Naive thymus-derived CD4-positive, alpha-beta T cell (primary cell): ENCODE measurements around the gene CNNM1. TPM values are rescaled to one million over a fixed set of nuclear protein-coding genes. Genes with fewer than 3 reads are reported as not detected.

Source experiments
- ATAC-seq: fragments of 150-1000 bp; cut with Tn5 transposase; 2 replicates; pipeline ENCODE4 v1.10.0; 2021; ENCODE audit warnings: mild to moderate bottlenecking, moderate library complexity
- CTCF ChIA-PET: fragments of 350-600 bp; sonication (Branson Sonifier 250); formaldehyde crosslinking; loops from one replicate; lab custom pipeline; 2021; ENCODE audit warnings: antibody characterized with exemption; lab: Charles Lee
- POLR2A ChIA-PET: fragments of 350-600 bp; sonication (Branson Sonifier 250); formaldehyde crosslinking; loops from one replicate; lab custom pipeline; 2021; ENCODE audit warnings: antibody characterized with exemption, inconsistent platforms; lab: Charles Lee
- DNase-seq, 9 donors: peaks; one replicate each; pipeline versions ENCODE4 v3.0.0 to v3.0.0-alpha.2; 2020 to 2022; ENCODE audit warnings: mixed read lengths in 1 of 9
- H3K27ac ChIP-seq: one replicate; pipeline ENCODE4 v1.7.0; 2013; ENCODE audit warnings: mild to moderate bottlenecking, low read depth, low read length, moderate library complexity
- H3K27me3 ChIP-seq, 2 donors: one replicate each; pipeline ENCODE4 v1.7.0; 2013; ENCODE audit warnings: low read length in 2 of 2, mild to moderate bottlenecking in 2 of 2, moderate library complexity in 2 of 2; ENCODE audit not compliant: control insufficient read depth in 2 of 2, insufficient read depth in 2 of 2
- H3K36me3 ChIP-seq, 3 experiments: 1 replicate in 2 of 3; 2 replicates in 1 of 3; pipeline ENCODE4 v1.7.0; 2013; ENCODE audit warnings: low read length in 3 of 3, mild to moderate bottlenecking in 3 of 3, moderate library complexity in 1 of 3; ENCODE audit not compliant: insufficient read depth in 3 of 3, control insufficient read depth in 2 of 3
- H3K4me1 ChIP-seq, 2 donors: one replicate each; pipeline ENCODE4 v1.7.0; 2013; ENCODE audit warnings: low read length in 2 of 2, mild to moderate bottlenecking in 2 of 2, moderate library complexity in 1 of 2; ENCODE audit not compliant: control insufficient read depth in 2 of 2, insufficient read depth in 2 of 2
- H3K4me3 ChIP-seq: 2 replicates; pipeline ENCODE4 v1.7.0; 2013; ENCODE audit warnings: mild to moderate bottlenecking, low read length
- H3K9me3 ChIP-seq, 3 experiments: 1 replicate in 2 of 3; 2 replicates in 1 of 3; pipeline ENCODE4 v1.7.0; 2013; ENCODE audit warnings: low read length in 3 of 3; ENCODE audit not compliant: control insufficient read depth in 2 of 3
- H3K27ac Mint-ChIP-seq, 9 donors: one replicate each; pipeline ENCODE4 v1.8.0; 2020 to 2022; ENCODE audit warnings: mixed read lengths in 9 of 9, mild to moderate bottlenecking in 8 of 9, moderate library complexity in 5 of 9, inconsistent platforms in 2 of 9
- H3K27me3 Mint-ChIP-seq, 5 donors: one replicate each; pipeline ENCODE4 v1.8.0; 2021 to 2022; ENCODE audit warnings: mixed read lengths in 5 of 5, mild to moderate bottlenecking in 1 of 5
- H3K36me3 Mint-ChIP-seq, 5 donors: one replicate each; pipeline ENCODE4 v1.8.0; 2020 to 2022; ENCODE audit warnings: mixed read lengths in 5 of 5, mild to moderate bottlenecking in 3 of 5, inconsistent platforms in 1 of 5
- H3K4me1 Mint-ChIP-seq, 7 donors: one replicate each; pipeline ENCODE4 v1.8.0; 2020 to 2022; ENCODE audit warnings: mixed read lengths in 7 of 7, mild to moderate bottlenecking in 3 of 7, inconsistent platforms in 1 of 7
- H3K4me3 Mint-ChIP-seq, 10 donors: one replicate each; pipeline ENCODE4 v1.8.0; 2020 to 2022; ENCODE audit warnings: mild to moderate bottlenecking in 10 of 10, mixed read lengths in 10 of 10, moderate library complexity in 6 of 10, inconsistent platforms in 2 of 10
- H3K9me3 Mint-ChIP-seq, 11 donors: one replicate each; pipeline ENCODE4 v1.8.0; 2020 to 2022; ENCODE audit warnings: mixed read lengths in 11 of 11, mild to moderate bottlenecking in 4 of 11, inconsistent platforms in 1 of 11, moderate library complexity in 1 of 11
- intact Hi-C, 2 donors: fragments of 100-400 bp; cut with micrococcal nuclease; formaldehyde crosslinking; loops; one replicate each; pipeline ENCODE4 v1.15.1; 2023
- polyA plus RNA-seq, 2 donors: library from polyadenylated mRNA; unstranded; fragments of 300-500 nt; fragmentation: Illumina TruSeq; gene quantifications; one replicate each; pipeline ENCODE4 v1.2.3, GENCODE V29; 2021
- total RNA-seq, 6 experiments: library from RNA in 5 of 6; stranded (reverse) in 5 of 6; gene quantifications; 1 replicate in 5 of 6; 2 replicates in 1 of 6; pipeline ENCODE4 v1.2.3 and lab custom pipeline; 2021 to 2026

CNNM1 gene
- total RNA-seq (1 to 10 TPM in 1 of 5 experiments, under 1 TPM in 4; 0.24 to 1.9 (median 0.57) TPM), polyA plus RNA-seq (under 1 TPM; 0.12 to 0.30 TPM), total RNA-seq (lab: John Stamatoyannopoulos, UW) (0.67 reads per million)

GRCh38 chr10:99329304-99329553 lies at the start of gene CNNM1:
CNNM1 (plus strand) TSS chr10:99329356; CDS start chr10:99329388, 32 bp downstream.
- ChIA-PET CTCF (no interaction called here), POLR2A (no interaction called here)
- H3K27me3 ChIP-seq, result peaks cover 0 to 6% of the 10 kb centered on the region in 2 donors
- DNase-seq (peak in 4 of 9 donors; percentile 8 to 35 (median 12)), ATAC-seq (no peak)
- H3K9me3 ChIP-seq, result no peaks in the 10 kb centered on the region
- H3K4me1 Mint-ChIP-seq, result peaks cover 0 to 26% (median 15%) of the 10 kb centered on the region in 7 donors
- peak within 1 kb of the TSS in 1 of 9 donors; percentile 12 for H3K27ac Mint-ChIP-seq
- H3K9me3 Mint-ChIP-seq, result peaks cover 0 to 9% (median 0%) of the 10 kb centered on the region in 11 donors
- peak within 1 kb of the TSS; percentile 39 to 80 (median 70) for H3K4me3 Mint-ChIP-seq
- H3K4me3 ChIP-seq, result peak within 1 kb of the TSS; percentile 41
- H3K36me3 ChIP-seq, result no peaks in the 10 kb centered on the region
- no peak within 1 kb of the TSS for H3K27ac ChIP-seq
- no peaks in the 10 kb centered on the region for H3K4me1 ChIP-seq
- peaks cover 26 to 47% (median 45%) of the 10 kb centered on the region in 5 donors for H3K27me3 Mint-ChIP-seq
- intact Hi-C loops, result no loop called here
- H3K36me3 Mint-ChIP-seq, result peaks cover 0 to 6% (median 2%) of the 10 kb centered on the region in 5 donors

GRCh38 chr10:99279626-99280111 lies 49.5 kb upstream of the CNNM1 start:
- intact Hi-C loops, result no loop called here
- Histone ChIP-seq H3K9me3 (no peaks in the 10 kb centered on the region), H3K27me3 (peaks cover 0 to 4% of the 10 kb centered on the region in 2 donors), H3K4me3 (no peak overlapping the region), H3K27ac (no peak overlapping the region), H3K36me3 (no peaks in the 10 kb centered on the region), H3K4me1 (no peaks in the 10 kb centered on the region)
- no peaks in the 10 kb centered on the region for H3K4me1 Mint-ChIP-seq
- ChIA-PET CTCF (no interaction called here), POLR2A (no interaction called here)
- H3K9me3 Mint-ChIP-seq, result peaks cover 0 to 21% (median 11%) of the 10 kb centered on the region in 11 donors
- H3K27me3 Mint-ChIP-seq, result peaks cover 13 to 36% (median 27%) of the 10 kb centered on the region in 5 donors
- DNase-seq (no peak), ATAC-seq (no peak)
- no peak overlapping the region for H3K4me3 Mint-ChIP-seq
- H3K36me3 Mint-ChIP-seq, result no peaks in the 10 kb centered on the region
- H3K27ac Mint-ChIP-seq, result no peak overlapping the region

GRCh38 chr10:99280472-99280871 lies 48.7 kb upstream of the CNNM1 start:
- no peak for ATAC-seq
- H3K27ac Mint-ChIP-seq, result no peak overlapping the region
- H3K27ac ChIP-seq, result no peak overlapping the region
- no peaks in the 10 kb centered on the region for H3K4me1 Mint-ChIP-seq
- H3K36me3 Mint-ChIP-seq, result no peaks in the 10 kb centered on the region
- CTCF ChIA-PET, result no interaction called here
- H3K9me3 ChIP-seq, result no peaks in the 10 kb centered on the region
- intact Hi-C loops, result no loop called here
- peaks cover 0 to 4% of the 10 kb centered on the region in 2 donors for H3K27me3 ChIP-seq
- POLR2A ChIA-PET, result no interaction called here
- no peak overlapping the region for H3K4me3 Mint-ChIP-seq
- H3K4me1 ChIP-seq, result no peaks in the 10 kb centered on the region
- DNase-seq, result no peak
- H3K36me3 ChIP-seq, result no peaks in the 10 kb centered on the region
- H3K9me3 Mint-ChIP-seq, result peaks cover 0 to 21% (median 11%) of the 10 kb centered on the region in 11 donors
- H3K4me3 ChIP-seq, result no peak overlapping the region
- peaks cover 13 to 34% (median 26%) of the 10 kb centered on the region in 5 donors for H3K27me3 Mint-ChIP-seq

- no peaks in the 10 kb centered on the region for H3K36me3 Mint-ChIP-seq
- intact Hi-C loops, result no loop called here
These were observed 43.3 kb upstream of the CNNM1 start for GRCh38 chr10:99285881-99286280.

GRCh38 chr10:99290306-99290705 lies 38.9 kb upstream of the CNNM1 start:
- H3K9me3 ChIP-seq, result no peaks in the 10 kb centered on the region
- no peaks in the 10 kb centered on the region for H3K4me1 Mint-ChIP-seq
- no peaks in the 10 kb centered on the region for H3K27me3 ChIP-seq
- H3K4me3 ChIP-seq, result no peak overlapping the region
- DNase-seq (no peak), ATAC-seq (no peak)
- ChIA-PET CTCF (no interaction called here), POLR2A (no interaction called here)
- no peaks in the 10 kb centered on the region for H3K36me3 ChIP-seq
- H3K9me3 Mint-ChIP-seq, result peaks cover 0 to 1% (median 0%) of the 10 kb centered on the region in 11 donors
- intact Hi-C loops, result loop anchor here in 1 of 2 donors (1.0 kb wide), 1 partner anchor 11 kb away; no protein-coding TSS in a partner anchor
- H3K27me3 Mint-ChIP-seq, result peaks cover 4 to 19% (median 11%) of the 10 kb centered on the region in 5 donors
- no peak overlapping the region for H3K4me3 Mint-ChIP-seq
- H3K36me3 Mint-ChIP-seq, result no peaks in the 10 kb centered on the region
- no peaks in the 10 kb centered on the region for H3K4me1 ChIP-seq
- no peak overlapping the region for H3K27ac ChIP-seq
- no peak overlapping the region for H3K27ac Mint-ChIP-seq

More at GRCh38 chr10:99285881-99286280, 43.3 kb upstream of the CNNM1 start:
- POLR2A ChIA-PET, result no interaction called here
- H3K27ac Mint-ChIP-seq, result no peak overlapping the region
- Histone ChIP-seq H3K36me3 (no peaks in the 10 kb centered on the region), H3K9me3 (no peaks in the 10 kb centered on the region), H3K4me1 (no peaks in the 10 kb centered on the region), H3K4me3 (no peak overlapping the region), H3K27ac (no peak overlapping the region), H3K27me3 (no peaks in the 10 kb centered on the region)
- no peak overlapping the region for H3K4me3 Mint-ChIP-seq
- no peaks in the 10 kb centered on the region for H3K4me1 Mint-ChIP-seq
- peaks cover 0 to 21% (median 11%) of the 10 kb centered on the region in 11 donors for H3K9me3 Mint-ChIP-seq
- no peak for ATAC-seq
- CTCF ChIA-PET, result no interaction called here
- peaks cover 6 to 31% (median 11%) of the 10 kb centered on the region in 5 donors for H3K27me3 Mint-ChIP-seq
- no peak for DNase-seq

GRCh38 chr10:99292159-99292558 lies 37.0 kb upstream of the CNNM1 start:
- Histone ChIP-seq H3K27me3 (no peaks in the 10 kb centered on the region), H3K9me3 (no peaks in the 10 kb centered on the region), H3K4me1 (no peaks in the 10 kb centered on the region), H3K36me3 (no peaks in the 10 kb centered on the region), H3K27ac (no peak overlapping the region), H3K4me3 (no peak overlapping the region)
- Mint-ChIP-seq H3K4me1 (peaks cover 0 to 1% (median 0%) of the 10 kb centered on the region in 7 donors), H3K4me3 (no peak overlapping the region), H3K36me3 (no peaks in the 10 kb centered on the region), H3K9me3 (no peaks in the 10 kb centered on the region), H3K27ac (no peak overlapping the region), H3K27me3 (peaks cover under 1 to 14% (median 6%) of the 10 kb centered on the region in 5 donors)
- CTCF ChIA-PET, result no interaction called here
- no peak for DNase-seq
- intact Hi-C loops, result no loop called here
- ATAC-seq, result no peak
- POLR2A ChIA-PET, result no interaction called here

- ChIA-PET POLR2A (no interaction called here), CTCF (no interaction called here)
- ATAC-seq (no peak), DNase-seq (no peak)
- Mint-ChIP-seq H3K27ac (no peak overlapping the region), H3K4me1 (peaks cover 0 to 1% (median 0%) of the 10 kb centered on the region in 7 donors), H3K4me3 (no peak overlapping the region), H3K27me3 (peaks cover 6 to 9% (median 7%) of the 10 kb centered on the region in 5 donors), H3K36me3 (no peaks in the 10 kb centered on the region), H3K9me3 (no peaks in the 10 kb centered on the region)
- H3K4me3 ChIP-seq, result no peak overlapping the region
- no peaks in the 10 kb centered on the region for H3K9me3 ChIP-seq
- no peaks in the 10 kb centered on the region for H3K4me1 ChIP-seq
- no peak overlapping the region for H3K27ac ChIP-seq
- intact Hi-C loops, result no loop called here
- H3K36me3 ChIP-seq, result no peaks in the 10 kb centered on the region
- H3K27me3 ChIP-seq, result no peaks in the 10 kb centered on the region
These were observed 32.6 kb upstream of the CNNM1 start for GRCh38 chr10:99296605-99297004.
